H9 (cell line): ENCODE results near the gene TGM3. TPM values are rescaled to one million over a fixed set of nuclear protein-coding genes. Genes with fewer than 3 reads are reported as not detected.

ENCODE experiments used
- DNase-seq: peaks from one replicate; pipeline ENCODE4 v3.0.0-alpha.2; 2017
- H2AFZ ChIP-seq: one replicate; pipeline ENCODE4 v1.6.1; 2013; ENCODE audit warnings: mild to moderate bottlenecking, low read length, control low read depth, moderate library complexity
- H2AK5ac ChIP-seq: 2 replicates; pipeline ENCODE4 v1.6.1; 2013; ENCODE audit warnings: low read length, control low read depth, mixed read lengths; ENCODE audit not compliant: insufficient read length
- H2BK120ac ChIP-seq: one replicate; pipeline ENCODE4 v1.6.1; 2013; ENCODE audit warnings: low read depth, mild to moderate bottlenecking, low read length, control low read depth, inconsistent platforms; ENCODE audit not compliant: poor library complexity, severe bottlenecking
- H2BK12ac ChIP-seq: 2 replicates; pipeline ENCODE4 v1.6.1; 2013; ENCODE audit warnings: low read length, control low read depth, mixed read lengths, low read depth; ENCODE audit not compliant: insufficient read length
- H2BK15ac ChIP-seq: 2 replicates; pipeline ENCODE4 v1.6.1; 2013; ENCODE audit warnings: low read depth, low read length, control low read depth
- H2BK20ac ChIP-seq: one replicate; pipeline ENCODE4 v1.6.1; 2013; ENCODE audit warnings: low read depth, mild to moderate bottlenecking, low read length, control low read depth, inconsistent platforms; ENCODE audit not compliant: poor library complexity, severe bottlenecking
- H2BK5ac ChIP-seq: 2 replicates; pipeline ENCODE4 v1.6.1; 2013; ENCODE audit warnings: low read length, control low read depth, mixed read lengths; ENCODE audit not compliant: insufficient read length
- H3K14ac ChIP-seq: 2 replicates; pipeline ENCODE4 v1.6.1; 2013; ENCODE audit warnings: low read length, control low read depth; ENCODE audit not compliant: insufficient read depth
- H3K18ac ChIP-seq: 2 replicates; pipeline ENCODE4 v1.6.1; 2013; ENCODE audit warnings: low read depth, mild to moderate bottlenecking, mixed read lengths, low read length, control low read depth; ENCODE audit not compliant: insufficient read length
- H3K23ac ChIP-seq: 2 replicates; pipeline ENCODE4 v1.6.1; 2013; ENCODE audit warnings: low read length, control low read depth, mixed read lengths, low read depth; ENCODE audit not compliant: insufficient read length
- H3K23me2 ChIP-seq: 2 replicates; pipeline ENCODE4 v1.6.1; 2013; ENCODE audit warnings: low read depth, mild to moderate bottlenecking, mixed read lengths, low read length, control low read depth; ENCODE audit not compliant: insufficient read length, poor library complexity, severe bottlenecking
- H3K27ac ChIP-seq: 2 replicates; pipeline ENCODE4 v1.5.1; 2013; ENCODE audit warnings: low read length, control low read depth, mixed read lengths, low read depth; ENCODE audit not compliant: insufficient read length
- H3K27me3 ChIP-seq: 2 replicates; pipeline ENCODE4 v1.6.1; 2013; ENCODE audit warnings: low read length, control low read depth, inconsistent platforms; ENCODE audit not compliant: insufficient read depth
- H3K4ac ChIP-seq: 2 replicates; pipeline ENCODE4 v1.6.1; 2013; ENCODE audit warnings: low read depth, mild to moderate bottlenecking, control low read depth, inconsistent platforms, low read length, moderate library complexity
- H3K4me1 ChIP-seq: 2 replicates; pipeline ENCODE4 v1.6.1; 2013; ENCODE audit warnings: low read length, control low read depth, inconsistent platforms; ENCODE audit not compliant: insufficient read depth
- H3K4me2 ChIP-seq: 2 replicates; pipeline ENCODE4 v1.6.1; 2013; ENCODE audit warnings: low read length, control low read depth, mixed read lengths; ENCODE audit not compliant: insufficient read length, insufficient read depth
- H3K56ac ChIP-seq: 2 replicates; pipeline ENCODE4 v1.6.1; 2013; ENCODE audit warnings: low read depth, mild to moderate bottlenecking, mixed read lengths, low read length, control low read depth; ENCODE audit not compliant: insufficient read length
- H3K79me1 ChIP-seq: 2 replicates; pipeline ENCODE4 v1.6.1; 2013; ENCODE audit warnings: low read depth, mild to moderate bottlenecking, moderate library complexity, low read length, control low read depth, inconsistent platforms; ENCODE audit not compliant: insufficient read depth, poor library complexity, severe bottlenecking
- H3K79me2 ChIP-seq: 2 replicates; pipeline ENCODE4 v1.6.1; 2013; ENCODE audit warnings: low read length, control low read depth, inconsistent platforms; ENCODE audit not compliant: insufficient read depth
- H3K9ac ChIP-seq: 2 replicates; pipeline ENCODE4 v1.6.1; 2013; ENCODE audit warnings: low read length, control low read depth, mixed read lengths; ENCODE audit not compliant: insufficient read length; ENCODE audit errors: extremely low read depth
- H3K9me3 ChIP-seq: one replicate; pipeline ENCODE4 v1.6.1; 2013; ENCODE audit warnings: low read depth, low read length, inconsistent platforms; ENCODE audit not compliant: control insufficient read depth
- H3T11ph ChIP-seq: one replicate; pipeline ENCODE4 v1.6.1; 2013; ENCODE audit warnings: mild to moderate bottlenecking, low read length, control low read depth, inconsistent platforms
- H4K20me1 ChIP-seq: one replicate; pipeline ENCODE4 v1.6.1; 2013; ENCODE audit not compliant: control insufficient read depth, insufficient read length, insufficient read depth
- H4K5ac ChIP-seq: 2 replicates; pipeline ENCODE4 v1.6.1; 2013; ENCODE audit warnings: low read depth, mild to moderate bottlenecking, mixed read lengths, low read length, control low read depth; ENCODE audit not compliant: insufficient read length
- H4K8ac ChIP-seq: replicated peaks from 2 replicates; pipeline ENCODE4 v1.6.1; 2013; ENCODE audit warnings: low read length, control low read depth, mixed read lengths, low read depth; ENCODE audit not compliant: insufficient read length
- H4K91ac ChIP-seq: 2 replicates; pipeline ENCODE4 v1.6.1; 2013; ENCODE audit warnings: low read depth, mild to moderate bottlenecking, moderate library complexity, mixed read lengths, low read length, control low read depth; ENCODE audit not compliant: insufficient read length
- H3K27ac Mint-ChIP-seq, 3 experiments: 2 replicates in 2 of 3; 3 replicates in 1 of 3; pipeline ENCODE4 v1.8.0; 2020 to 2021; ENCODE audit warnings: mixed read lengths in 3 of 3, mild to moderate bottlenecking in 1 of 3, moderate library complexity in 1 of 3
- H3K27me3 Mint-ChIP-seq: 2 replicates; pipeline ENCODE4 v1.8.0; 2021; ENCODE audit warnings: low read depth, mild to moderate bottlenecking, moderate library complexity, mixed read lengths
- H3K36me3 Mint-ChIP-seq, 3 experiments: 2 replicates in 2 of 3; 3 replicates in 1 of 3; pipeline ENCODE4 v1.8.0; 2020 to 2021; ENCODE audit warnings: low read depth in 3 of 3, mixed read lengths in 3 of 3; ENCODE audit not compliant: insufficient read depth in 1 of 3
- H3K4me1 Mint-ChIP-seq, 2 experiments: 2 replicates each; pipeline ENCODE4 v1.8.0; 2020; ENCODE audit warnings: mixed read lengths in 2 of 2
- H3K4me3 Mint-ChIP-seq, 2 experiments: 2 replicates in 1 of 2; 3 replicates in 1 of 2; pipeline ENCODE4 v1.8.0; 2020 to 2021; ENCODE audit warnings: mild to moderate bottlenecking in 2 of 2, mixed read lengths in 2 of 2, moderate library complexity in 1 of 2
- H3K9me3 Mint-ChIP-seq, 2 experiments: 2 replicates in 1 of 2; 3 replicates in 1 of 2; pipeline ENCODE4 v1.8.0; 2020; ENCODE audit warnings: mild to moderate bottlenecking in 2 of 2, mixed read lengths in 2 of 2, moderate library complexity in 1 of 2
- CTCF ChIP-seq: fragments of 200-600 bp; sonication (generic); conservative IDR thresholded peaks from 3 replicates; pipeline ENCODE4 v1.8.0; 2021; ENCODE audit warnings: antibody characterized with exemption, mild to moderate bottlenecking
- WGBS: extraction: QIAGEN DNeasy Blood & Tissue Kit; methylation state at CpG from one replicate; pipeline ENCODE4 v1.1.7; 2013; ENCODE audit warnings: missing lambda C conversion rate, low lambda C conversion rate, mixed read lengths; ENCODE audit not compliant: insufficient read length; ENCODE audit errors: extremely low coverage; 5-methylcytosine and 5-hydroxymethylcytosine counted together
- total RNA-seq: library from RNA; stranded (reverse); gene quantifications from 2 replicates; pipeline ENCODE4 v1.2.1, GENCODE V29; 2021

The TGM3 gene
- total RNA-seq, 1 experiment from 2014 or later, result not detected

DNA sequence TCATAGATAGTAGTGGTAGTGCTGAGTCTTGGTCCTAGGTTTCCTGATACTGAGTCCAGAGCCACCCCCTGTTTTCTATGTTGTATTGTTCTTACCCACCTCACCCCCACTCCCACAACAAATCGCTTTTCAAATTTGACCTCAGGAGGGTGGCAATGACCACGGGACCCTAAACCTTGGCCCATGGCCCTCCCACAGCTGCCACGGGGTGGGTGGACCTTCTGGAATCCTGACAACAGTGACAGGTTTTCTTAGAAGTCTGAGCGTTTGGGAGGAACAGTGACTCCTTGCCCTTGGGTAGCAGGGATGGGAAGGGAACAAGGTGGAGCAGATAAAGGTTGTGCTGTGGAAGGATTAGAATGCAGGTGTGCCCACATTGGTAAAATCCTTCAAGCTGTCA lies 36.9 kb downstream of the TGM3 start:
- Mint-ChIP-seq H3K4me3 (no peak overlapping the region), H3K9me3 (no peaks in the 10 kb centered on the region), H3K4me1 (peaks cover 11 to 15% of the 10 kb centered on the region in 2 experiments), H3K27ac (no peak overlapping the region), H3K27me3 (peaks cover 16% of the 10 kb centered on the region), H3K36me3 (no peaks in the 10 kb centered on the region)
- Histone ChIP-seq H2BK120ac (no peak overlapping the region), H3K9ac (no peak overlapping the region), H2BK12ac (no peak overlapping the region), H3K14ac (no peak overlapping the region), H3K4me1 (0 out of 2 replicates have a peak, but pooled peaks cover 2% of the 10 kb centered on the region), H3K56ac (no peak overlapping the region), H4K5ac (no peak overlapping the region), H3K79me1 (no peaks in the 10 kb centered on the region), H3K27me3 (no peaks in the 10 kb centered on the region), H2BK5ac (no peak overlapping the region), H3K79me2 (no peaks in the 10 kb centered on the region), H3K27ac (no peak overlapping the region), H2AK5ac (no peak overlapping the region), H4K20me1 (no peaks in the 10 kb centered on the region), H3K23ac (no peak overlapping the region), H2AFZ (no peak overlapping the region), H2BK20ac (no peak overlapping the region), H3T11ph (no peak overlapping the region), H3K4me2 (no peak overlapping the region), H3K4ac (no peak overlapping the region), H4K8ac (no peak overlapping the region), H4K91ac (no peak overlapping the region), H2BK15ac (no peak overlapping the region), H3K23me2 (no peaks in the 10 kb centered on the region), H3K18ac (no peak overlapping the region), H3K9me3 (no peaks in the 10 kb centered on the region)
- no CpG with 5 or more reads among the region's 4 CpGs for WGBS
- TF ChIP-seq CTCF, result no peak
- peak; percentile 8 for DNase-seq
